ENCODE measurements around the gene OLR1.
A peak's percentile ranks its signal among the peaks of the same experiment; 100 is the strongest.
"Not testable (repeated sequence)": the region's sequence is repeated elsewhere in the genome, so short reads cannot be mapped to it uniquely, and the experiment has no call there.

The OLR1 gene

DNA sequence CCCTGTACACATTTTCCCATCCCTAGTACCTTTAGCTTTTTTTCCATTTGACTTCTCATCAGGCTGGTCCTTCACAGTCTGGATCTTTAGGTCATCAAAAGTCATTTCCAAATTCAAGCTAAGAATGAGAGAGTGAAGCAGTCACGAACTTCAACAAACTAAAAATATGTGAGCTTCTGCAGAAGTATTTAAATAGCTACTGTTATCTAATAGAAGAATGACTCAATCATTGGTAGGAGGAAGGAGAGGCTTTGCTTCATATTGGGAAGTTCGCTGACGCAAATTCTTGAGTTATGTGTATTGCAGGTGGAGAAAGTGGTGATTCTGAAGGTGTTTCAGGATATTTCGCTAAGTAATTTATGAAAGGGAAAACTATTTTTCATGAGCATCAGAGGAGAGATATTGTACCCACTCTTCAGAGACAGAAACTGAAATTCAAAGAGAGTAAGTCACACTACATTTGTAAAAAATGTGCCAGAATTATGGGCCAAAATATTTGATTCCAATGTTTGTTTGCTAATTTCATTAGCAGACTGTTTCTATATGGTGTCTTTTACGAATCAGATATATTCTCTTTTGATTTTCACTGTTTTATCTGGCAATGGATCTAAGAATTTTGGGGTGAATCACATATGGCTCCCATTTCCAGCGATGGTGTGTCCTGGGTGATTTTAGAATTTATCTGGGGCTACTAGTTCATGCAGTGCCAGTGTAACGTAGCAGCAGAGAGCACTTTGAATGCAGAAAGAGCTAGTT lies at the start of gene OLR1:
Gene OLR1 (minus strand): TSS at position 160 of the 756 bp plus-strand sequence. CDS start 55 bp downstream, at position 105.
- DNase-seq, result no peak

GRCh38 chr12:10220398-10221077 lies 48.6 kb upstream of the OLR1 start:
- no peak for DNase-seq

DNA sequence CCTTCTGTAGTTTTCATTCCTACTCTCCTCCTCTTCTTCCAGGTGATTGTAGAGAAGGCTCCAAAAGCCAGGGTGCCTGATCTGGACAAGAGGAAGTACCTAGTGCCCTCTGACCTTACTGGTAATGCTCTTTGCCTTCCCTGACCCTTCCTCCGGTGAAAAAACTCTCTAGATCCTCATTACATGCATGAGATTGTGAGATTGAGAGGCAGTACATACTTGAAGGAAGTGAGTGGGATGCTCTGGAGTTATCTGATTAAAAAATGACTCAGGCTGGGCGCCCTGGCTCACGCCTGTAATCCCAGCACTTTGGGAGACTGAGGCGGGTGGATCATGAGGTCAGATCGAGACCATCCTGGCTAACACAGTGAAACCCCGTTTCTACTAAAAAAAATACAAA lies 46.1 kb upstream of the OLR1 start:
- no peak for DNase-seq

DNA sequence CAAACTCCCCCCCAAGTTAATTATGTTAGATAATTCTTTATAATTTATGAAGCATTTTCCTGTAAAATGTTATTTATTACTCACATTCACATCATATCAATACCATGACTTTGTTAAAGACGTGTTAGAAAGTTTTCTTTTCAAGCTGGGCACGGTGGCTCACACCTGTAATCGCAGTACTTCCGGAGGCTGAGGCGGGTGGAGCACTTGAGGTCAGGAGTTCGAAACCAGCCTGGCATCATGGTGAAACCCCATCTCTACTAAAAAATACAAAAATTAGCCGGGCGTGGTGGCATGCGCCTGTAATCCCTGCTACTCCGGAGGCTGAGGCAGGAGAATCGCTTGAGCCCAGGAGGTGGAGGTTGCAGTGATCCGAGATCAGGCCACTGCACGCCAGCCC lies 44.0 kb upstream of the OLR1 start:
- DNase-seq, result not testable (repeated sequence)

GRCh38 chr12:10215436-10215835 lies 43.5 kb upstream of the OLR1 start:
- no peak for DNase-seq

- no peak for DNase-seq
Observed at GRCh38 chr12:10214895-10215267, 42.9 kb upstream of the OLR1 start.

- no peak for DNase-seq
Observed at GRCh38 chr12:10214136-10214894, 42.4 kb upstream of the OLR1 start.

DNA sequence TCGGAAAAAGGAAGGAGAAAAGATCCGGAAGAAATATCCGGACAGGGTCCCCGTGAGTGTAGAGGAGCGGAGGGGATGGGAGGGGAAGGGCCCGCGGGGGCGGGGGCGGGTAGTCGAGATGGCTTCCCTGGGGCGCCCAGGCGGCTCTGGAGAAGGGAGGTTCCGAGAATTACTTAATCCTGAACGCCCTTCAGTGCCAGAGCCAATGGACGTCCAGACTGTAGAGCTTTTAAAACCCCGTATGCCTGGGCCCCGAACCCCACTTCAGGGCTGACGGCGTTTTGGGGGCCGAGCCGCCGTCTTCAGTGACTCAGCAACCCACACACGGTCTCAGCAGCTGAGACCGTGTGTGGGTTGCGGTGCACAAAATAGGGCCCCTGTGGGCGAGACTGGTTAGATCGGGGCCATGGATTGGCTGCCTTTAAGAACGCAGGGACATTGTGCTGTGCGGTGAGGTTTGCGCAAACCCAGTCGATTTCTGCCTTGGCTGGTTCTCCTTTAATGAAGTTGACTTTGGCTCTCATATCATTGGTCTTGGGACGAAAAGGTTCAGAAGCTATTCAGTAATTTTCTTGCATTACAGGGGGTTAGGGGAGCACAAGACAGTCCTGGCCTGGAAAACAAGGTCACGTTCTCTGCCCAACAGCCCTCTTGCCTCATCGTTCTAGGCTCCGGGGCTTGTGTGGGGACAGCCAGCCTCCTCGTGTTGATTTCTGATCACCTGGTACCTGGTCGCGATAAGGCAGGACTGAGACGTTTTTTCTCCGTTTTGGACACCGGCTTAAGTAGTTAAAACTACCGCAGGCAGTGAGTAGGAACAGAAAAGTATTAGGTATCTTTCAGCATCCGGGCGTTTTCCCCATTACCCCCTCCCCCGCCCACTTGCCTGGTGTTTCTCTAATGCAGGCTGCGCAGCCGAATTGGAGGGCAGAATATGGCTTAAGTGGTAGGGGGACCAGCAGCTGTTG lies 41.5 kb upstream of the OLR1 start:
- peak; percentile 37 for DNase-seq

- DNase-seq, result peak; percentile 58
Observed at GRCh38 chr12:10212739-10213131, 40.8 kb upstream of the OLR1 start, which contains the start of gene GABARAPL1. Gene GABARAPL1, plus strand, starts transcription at chr12:10212877. Its CDS starts 253 bp downstream, at chr12:10213130.

DNA sequence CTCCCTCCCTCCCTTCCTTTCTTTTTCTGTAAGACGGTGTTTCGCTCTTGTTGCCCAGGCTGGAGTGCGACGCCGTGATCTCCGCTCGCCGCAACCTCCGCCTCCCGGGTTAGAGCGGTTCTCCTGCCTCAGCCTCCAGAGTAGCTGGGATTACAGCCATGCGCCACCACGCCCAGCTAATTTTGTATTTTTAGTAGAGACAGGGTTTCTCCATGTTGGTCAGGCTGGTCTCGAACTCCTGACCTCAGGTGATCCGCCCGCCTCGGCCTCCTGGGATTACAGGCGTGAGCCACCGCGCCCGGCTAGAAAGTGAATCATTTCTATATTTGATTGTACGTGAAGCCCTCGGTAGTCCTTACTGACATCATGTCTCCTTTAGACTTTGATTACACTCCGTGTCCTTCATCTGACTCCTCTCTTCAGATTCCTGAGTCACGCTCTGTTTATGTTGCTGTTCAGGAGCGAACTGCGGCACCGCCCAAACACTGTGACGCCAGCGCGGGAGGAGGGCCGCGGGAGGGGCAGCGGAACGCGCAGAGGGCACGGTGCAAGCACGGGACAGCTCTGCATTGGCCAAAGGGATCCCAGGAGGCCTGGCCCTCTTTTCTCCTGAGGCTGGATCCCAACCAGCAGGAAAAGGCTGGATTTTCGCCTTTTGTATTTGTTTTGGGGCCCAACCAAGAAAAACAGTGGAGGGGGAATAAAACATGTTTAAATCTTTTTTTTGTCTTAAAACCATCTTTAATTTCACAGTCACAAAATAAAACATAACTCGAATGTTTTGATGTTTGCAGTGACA lies 40.2 kb upstream of the OLR1 start:
- DNase-seq, result peak; percentile 72

- DNase-seq, result no peak
Observed at GRCh38 chr12:10211101-10211939, 39.4 kb upstream of the OLR1 start.

DNA sequence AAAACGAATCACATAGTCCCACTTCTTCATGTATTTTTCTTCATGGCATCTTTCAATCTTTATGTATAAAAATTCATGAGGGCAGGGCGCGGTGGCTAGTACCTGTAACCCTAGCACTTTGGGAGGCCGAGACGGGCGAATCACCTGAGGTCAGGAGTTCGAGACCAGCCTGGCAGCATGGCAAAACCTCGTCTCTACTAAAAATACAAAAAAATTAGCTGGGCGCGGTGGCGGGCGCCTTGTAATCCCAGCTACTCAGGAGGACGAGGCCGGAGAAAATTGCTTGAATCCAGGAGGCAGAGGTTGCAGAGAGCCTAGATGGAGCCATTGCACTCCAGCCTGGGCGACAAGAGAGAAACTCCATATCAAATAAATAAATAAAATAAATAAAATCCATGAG lies 38.3 kb upstream of the OLR1 start:
- no peak for DNase-seq

DNA sequence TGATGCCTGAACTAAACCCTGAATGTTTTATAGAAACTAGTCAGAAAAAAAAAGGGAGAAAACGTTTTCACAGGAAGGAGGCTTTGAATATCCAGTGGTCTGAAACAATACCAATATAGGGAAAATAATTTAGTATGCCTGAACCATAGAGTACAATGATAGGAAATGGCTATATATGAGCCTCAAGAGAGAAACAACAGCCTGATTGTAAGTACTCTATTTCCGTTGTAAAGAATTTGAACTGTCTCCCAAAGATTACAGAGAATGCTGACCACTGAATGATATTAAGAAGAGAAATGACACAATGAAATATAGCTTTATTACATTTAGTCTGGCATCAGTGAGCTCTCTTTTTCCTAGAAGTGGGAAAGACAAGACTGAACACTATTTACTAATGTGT lies 35.2 kb upstream of the OLR1 start:
- no peak for DNase-seq

GRCh38 chr12:10205220-10205807 lies 33.4 kb upstream of the OLR1 start:
- no peak for DNase-seq

DNA sequence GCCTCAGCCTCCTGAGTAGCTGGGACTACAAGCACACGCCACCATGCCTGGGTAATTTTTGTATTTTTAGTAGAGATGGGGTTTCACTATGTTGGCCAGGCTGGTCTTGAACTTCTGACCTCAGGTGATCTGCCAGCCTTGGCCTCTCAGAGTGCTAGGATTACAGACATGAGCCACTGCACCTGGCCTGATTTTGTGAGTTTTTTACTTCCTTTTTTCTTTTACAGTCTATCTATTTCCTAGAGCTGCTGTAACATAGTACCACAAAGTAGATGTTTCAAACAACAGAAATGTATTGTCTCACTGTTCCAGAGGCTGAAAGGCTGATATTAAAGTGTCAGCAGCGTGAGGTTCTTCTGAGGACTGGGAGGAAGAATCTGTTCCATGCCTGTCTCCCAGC lies 32.6 kb upstream of the OLR1 start:
- not testable (repeated sequence) for DNase-seq

- no peak for DNase-seq
Observed at GRCh38 chr12:10197879-10198278, 25.9 kb upstream of the OLR1 start.

DNA sequence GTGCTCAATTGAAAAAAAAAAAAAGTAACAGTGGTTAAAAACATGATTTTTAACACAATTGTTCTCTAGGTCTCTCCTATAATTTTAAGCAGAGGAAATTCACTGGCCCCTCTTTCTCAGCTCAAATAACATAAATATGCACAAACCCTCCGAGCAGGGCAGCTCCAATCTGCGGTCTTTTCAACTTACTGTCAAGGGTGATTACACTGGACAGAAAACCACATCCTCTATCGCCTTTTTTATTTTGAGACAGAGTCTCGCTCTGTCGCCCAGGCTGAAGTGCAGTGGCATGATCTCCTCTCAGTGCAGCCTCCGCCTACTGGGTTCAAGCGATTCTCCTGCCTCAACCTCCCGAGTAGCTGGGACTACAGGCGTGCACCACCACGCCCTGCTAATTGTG lies 24.3 kb upstream of the OLR1 start:
- no peak for DNase-seq

DNA sequence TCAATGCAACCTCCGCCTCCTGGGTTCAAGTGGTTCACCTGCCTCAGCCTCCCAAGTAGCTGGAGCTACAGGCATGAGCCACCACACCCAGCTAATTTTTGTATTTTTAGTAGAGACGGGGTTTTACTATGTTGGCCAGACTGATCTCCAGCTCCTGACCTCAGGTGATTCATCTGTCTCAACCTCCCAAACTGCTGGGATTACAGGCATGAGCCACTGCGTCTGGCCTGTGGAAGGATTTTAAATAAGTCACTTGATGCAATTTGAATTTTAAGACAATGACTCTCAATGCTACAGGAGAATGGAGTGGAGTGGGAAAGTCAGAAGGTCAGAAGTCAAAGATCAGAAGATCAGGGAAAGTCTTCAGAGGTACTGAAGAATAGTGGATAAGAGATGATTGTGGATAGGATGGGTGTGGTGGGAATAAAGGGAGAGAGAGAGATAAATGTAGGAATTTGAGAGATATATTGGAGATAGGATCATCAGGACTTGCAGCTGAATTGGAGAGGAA lies 22.3 kb upstream of the OLR1 start:
- DNase-seq, result no peak

DNA sequence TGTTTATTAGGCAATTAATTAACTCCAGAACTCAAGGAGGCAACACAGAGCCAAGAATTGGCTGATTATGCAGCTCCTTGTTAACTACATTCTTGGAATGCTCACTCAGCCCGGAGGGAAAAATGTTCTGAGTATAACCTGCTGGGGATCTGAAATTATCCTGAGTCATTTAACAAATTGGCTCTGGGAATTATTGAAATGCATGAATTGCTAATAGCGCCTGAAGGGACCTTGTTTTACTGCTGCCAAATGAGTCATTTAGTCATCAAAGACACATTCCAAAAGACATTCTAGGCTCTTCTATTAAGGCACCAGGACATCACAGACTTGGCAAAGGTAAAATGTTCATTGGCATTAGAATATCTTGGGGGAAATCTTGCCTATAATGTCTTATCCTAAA lies 19.9 kb upstream of the OLR1 start:
- no peak for DNase-seq

All from DMS79 treated with DMSO at 0.1 percent for 48 hours (cell line).